OCI-M2 (cell line): ENCODE measurements around the gene RASA3.

Experiments
- DNase-seq: peaks from one replicate; lab custom pipeline; 2025; ENCODE audit not compliant: unreplicated experiment; lab: John Stamatoyannopoulos, UW

Gene RASA3

GRCh38 chr13:113943821-113944565 lies 188.4 kb downstream of the RASA3 start:
- no peak for DNase-seq

GRCh38 chr13:113942591-113943103 lies 189.8 kb downstream of the RASA3 start:
- DNase-seq = no peak

GRCh38 chr13:113941571-113942191 lies 190.7 kb downstream of the RASA3 start:
- DNase-seq = no peak

GRCh38 chr13:113939944-113940297 lies 192.5 kb downstream of the RASA3 start:
- DNase-seq = no peak

GRCh38 chr13:113939129-113939943 lies 193.1 kb downstream of the RASA3 start:
- DNase-seq = no peak

- no peak for DNase-seq
Observed at GRCh38 chr13:113938716-113939115, 193.7 kb downstream of the RASA3 start.

- no peak for DNase-seq
Observed at GRCh38 chr13:113938246-113938645, 194.2 kb downstream of the RASA3 start.

- DNase-seq = no peak
Observed at GRCh38 chr13:113937527-113938180, 194.8 kb downstream of the RASA3 start.

GRCh38 chr13:113937073-113937472 lies 195.3 kb downstream of the RASA3 start:
- DNase-seq = no peak

GRCh38 chr13:113936166-113936965 lies 196.1 kb downstream of the RASA3 start:
- no peak for DNase-seq

- no peak for DNase-seq
Observed at GRCh38 chr13:113935001-113935844, 197.2 kb downstream of the RASA3 start.

- DNase-seq = no peak
Observed at GRCh38 chr13:113934576-113934975, 197.8 kb downstream of the RASA3 start.

- DNase-seq = no peak
Observed at GRCh38 chr13:113933901-113934300, 198.5 kb downstream of the RASA3 start.

GRCh38 chr13:113931841-113932459 lies 200.5 kb downstream of the RASA3 start:
- DNase-seq = no peak

- no peak for DNase-seq
Observed at GRCh38 chr13:113930671-113931637, 201.5 kb downstream of the RASA3 start.

GRCh38 chr13:113929628-113930615 lies 202.5 kb downstream of the RASA3 start:
- DNase-seq = no peak
